H9 (cell line): ENCODE measurements around the gene TBC1D4. TPM values are rescaled to one million over a fixed set of nuclear protein-coding genes. Genes with fewer than 3 reads are reported as not detected.

Experiments used
- DNase-seq: peaks from one replicate; pipeline ENCODE4 v3.0.0-alpha.2; 2017
- H2AFZ ChIP-seq: one replicate; pipeline ENCODE4 v1.6.1; 2013; ENCODE audit warnings: mild to moderate bottlenecking, low read length, control low read depth, moderate library complexity
- H2AK5ac ChIP-seq: 2 replicates; pipeline ENCODE4 v1.6.1; 2013; ENCODE audit warnings: low read length, control low read depth, mixed read lengths; ENCODE audit not compliant: insufficient read length
- H2BK120ac ChIP-seq: one replicate; pipeline ENCODE4 v1.6.1; 2013; ENCODE audit warnings: low read depth, mild to moderate bottlenecking, low read length, control low read depth, inconsistent platforms; ENCODE audit not compliant: poor library complexity, severe bottlenecking
- H2BK12ac ChIP-seq: 2 replicates; pipeline ENCODE4 v1.6.1; 2013; ENCODE audit warnings: low read length, control low read depth, mixed read lengths, low read depth; ENCODE audit not compliant: insufficient read length
- H2BK15ac ChIP-seq: 2 replicates; pipeline ENCODE4 v1.6.1; 2013; ENCODE audit warnings: low read depth, low read length, control low read depth
- H2BK20ac ChIP-seq: one replicate; pipeline ENCODE4 v1.6.1; 2013; ENCODE audit warnings: low read depth, mild to moderate bottlenecking, low read length, control low read depth, inconsistent platforms; ENCODE audit not compliant: poor library complexity, severe bottlenecking
- H2BK5ac ChIP-seq: 2 replicates; pipeline ENCODE4 v1.6.1; 2013; ENCODE audit warnings: low read length, control low read depth, mixed read lengths; ENCODE audit not compliant: insufficient read length
- H3K14ac ChIP-seq: 2 replicates; pipeline ENCODE4 v1.6.1; 2013; ENCODE audit warnings: low read length, control low read depth; ENCODE audit not compliant: insufficient read depth
- H3K18ac ChIP-seq: 2 replicates; pipeline ENCODE4 v1.6.1; 2013; ENCODE audit warnings: low read depth, mild to moderate bottlenecking, mixed read lengths, low read length, control low read depth; ENCODE audit not compliant: insufficient read length
- H3K23ac ChIP-seq: 2 replicates; pipeline ENCODE4 v1.6.1; 2013; ENCODE audit warnings: low read length, control low read depth, mixed read lengths, low read depth; ENCODE audit not compliant: insufficient read length
- H3K23me2 ChIP-seq: 2 replicates; pipeline ENCODE4 v1.6.1; 2013; ENCODE audit warnings: low read depth, mild to moderate bottlenecking, mixed read lengths, low read length, control low read depth; ENCODE audit not compliant: insufficient read length, poor library complexity, severe bottlenecking
- H3K27ac ChIP-seq: 2 replicates; pipeline ENCODE4 v1.5.1; 2013; ENCODE audit warnings: low read length, control low read depth, mixed read lengths, low read depth; ENCODE audit not compliant: insufficient read length
- H3K27me3 ChIP-seq: 2 replicates; pipeline ENCODE4 v1.6.1; 2013; ENCODE audit warnings: low read length, control low read depth, inconsistent platforms; ENCODE audit not compliant: insufficient read depth
- H3K4ac ChIP-seq: 2 replicates; pipeline ENCODE4 v1.6.1; 2013; ENCODE audit warnings: low read depth, mild to moderate bottlenecking, control low read depth, inconsistent platforms, low read length, moderate library complexity
- H3K4me1 ChIP-seq: 2 replicates; pipeline ENCODE4 v1.6.1; 2013; ENCODE audit warnings: low read length, control low read depth, inconsistent platforms; ENCODE audit not compliant: insufficient read depth
- H3K4me2 ChIP-seq: 2 replicates; pipeline ENCODE4 v1.6.1; 2013; ENCODE audit warnings: low read length, control low read depth, mixed read lengths; ENCODE audit not compliant: insufficient read length, insufficient read depth
- H3K56ac ChIP-seq: 2 replicates; pipeline ENCODE4 v1.6.1; 2013; ENCODE audit warnings: low read depth, mild to moderate bottlenecking, mixed read lengths, low read length, control low read depth; ENCODE audit not compliant: insufficient read length
- H3K79me1 ChIP-seq: 2 replicates; pipeline ENCODE4 v1.6.1; 2013; ENCODE audit warnings: low read depth, mild to moderate bottlenecking, moderate library complexity, low read length, control low read depth, inconsistent platforms; ENCODE audit not compliant: insufficient read depth, poor library complexity, severe bottlenecking
- H3K79me2 ChIP-seq: 2 replicates; pipeline ENCODE4 v1.6.1; 2013; ENCODE audit warnings: low read length, control low read depth, inconsistent platforms; ENCODE audit not compliant: insufficient read depth
- H3K9ac ChIP-seq: 2 replicates; pipeline ENCODE4 v1.6.1; 2013; ENCODE audit warnings: low read length, control low read depth, mixed read lengths; ENCODE audit not compliant: insufficient read length; ENCODE audit errors: extremely low read depth
- H3K9me3 ChIP-seq: one replicate; pipeline ENCODE4 v1.6.1; 2013; ENCODE audit warnings: low read depth, low read length, inconsistent platforms; ENCODE audit not compliant: control insufficient read depth
- H3T11ph ChIP-seq: one replicate; pipeline ENCODE4 v1.6.1; 2013; ENCODE audit warnings: mild to moderate bottlenecking, low read length, control low read depth, inconsistent platforms
- H4K20me1 ChIP-seq: one replicate; pipeline ENCODE4 v1.6.1; 2013; ENCODE audit not compliant: control insufficient read depth, insufficient read length, insufficient read depth
- H4K5ac ChIP-seq: 2 replicates; pipeline ENCODE4 v1.6.1; 2013; ENCODE audit warnings: low read depth, mild to moderate bottlenecking, mixed read lengths, low read length, control low read depth; ENCODE audit not compliant: insufficient read length
- H4K8ac ChIP-seq: replicated peaks from 2 replicates; pipeline ENCODE4 v1.6.1; 2013; ENCODE audit warnings: low read length, control low read depth, mixed read lengths, low read depth; ENCODE audit not compliant: insufficient read length
- H4K91ac ChIP-seq: 2 replicates; pipeline ENCODE4 v1.6.1; 2013; ENCODE audit warnings: low read depth, mild to moderate bottlenecking, moderate library complexity, mixed read lengths, low read length, control low read depth; ENCODE audit not compliant: insufficient read length
- H3K27ac Mint-ChIP-seq, 3 experiments: 2 replicates in 2 of 3; 3 replicates in 1 of 3; pipeline ENCODE4 v1.8.0; 2020 to 2021; ENCODE audit warnings: mixed read lengths in 3 of 3, mild to moderate bottlenecking in 1 of 3, moderate library complexity in 1 of 3
- H3K27me3 Mint-ChIP-seq: 2 replicates; pipeline ENCODE4 v1.8.0; 2021; ENCODE audit warnings: low read depth, mild to moderate bottlenecking, moderate library complexity, mixed read lengths
- H3K36me3 Mint-ChIP-seq, 3 experiments: 2 replicates in 2 of 3; 3 replicates in 1 of 3; pipeline ENCODE4 v1.8.0; 2020 to 2021; ENCODE audit warnings: low read depth in 3 of 3, mixed read lengths in 3 of 3; ENCODE audit not compliant: insufficient read depth in 1 of 3
- H3K4me1 Mint-ChIP-seq, 2 experiments: 2 replicates each; pipeline ENCODE4 v1.8.0; 2020; ENCODE audit warnings: mixed read lengths in 2 of 2
- H3K4me3 Mint-ChIP-seq, 2 experiments: 2 replicates in 1 of 2; 3 replicates in 1 of 2; pipeline ENCODE4 v1.8.0; 2020 to 2021; ENCODE audit warnings: mild to moderate bottlenecking in 2 of 2, mixed read lengths in 2 of 2, moderate library complexity in 1 of 2
- H3K9me3 Mint-ChIP-seq, 2 experiments: 2 replicates in 1 of 2; 3 replicates in 1 of 2; pipeline ENCODE4 v1.8.0; 2020; ENCODE audit warnings: mild to moderate bottlenecking in 2 of 2, mixed read lengths in 2 of 2, moderate library complexity in 1 of 2
- WGBS: extraction: QIAGEN DNeasy Blood & Tissue Kit; methylation state at CpG from one replicate; pipeline ENCODE4 v1.1.7; 2013; ENCODE audit warnings: missing lambda C conversion rate, low lambda C conversion rate, mixed read lengths; ENCODE audit not compliant: insufficient read length; ENCODE audit errors: extremely low coverage; 5-methylcytosine and 5-hydroxymethylcytosine counted together
- total RNA-seq: library from RNA; stranded (reverse); gene quantifications from 2 replicates; pipeline ENCODE4 v1.2.1, GENCODE V29; 2021
- TF ChIP-seq, protein P1 (sequence below): fragments of 200-600 bp; sonication (generic); conservative IDR thresholded peaks from 3 replicates; pipeline ENCODE4 v1.8.0; 2021; ENCODE audit warnings: antibody characterized with exemption, mild to moderate bottlenecking

TBC1D4 gene
- total RNA-seq, 1 experiment from 2014 or later, result 10.5 TPM

DNA sequence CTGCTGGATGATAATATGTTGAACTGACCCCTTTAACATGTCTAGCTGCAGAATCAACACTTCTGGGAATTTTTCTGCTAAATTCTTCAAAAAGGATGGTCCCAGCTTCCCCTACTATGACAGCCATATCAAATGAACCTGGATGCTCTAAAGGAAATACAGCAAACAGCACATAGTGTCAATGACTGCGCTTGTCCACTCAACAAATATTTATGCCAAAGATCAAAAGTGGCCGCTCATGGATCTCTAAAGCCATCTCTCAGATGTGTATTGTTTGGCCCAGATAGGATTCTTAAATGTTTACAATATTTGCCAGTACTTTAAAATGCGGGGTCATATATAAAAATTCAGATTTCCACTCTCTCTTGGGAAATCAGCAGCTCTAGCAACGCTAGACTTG, 3.3 kb downstream of the TBC1D4 start:
- Histone ChIP-seq H2AFZ (no peak overlapping the region), H2BK120ac (no peak overlapping the region), H2BK15ac (no peak overlapping the region), H3K56ac (no peak overlapping the region), H3K23ac (no peak overlapping the region), H3K27me3 (no peaks in the 10 kb centered on the region), H3K9ac (no peak overlapping the region), H3K4me1 (no peaks in the 10 kb centered on the region), H3K27ac (no peak overlapping the region), H3K79me1 (no peaks in the 10 kb centered on the region), H3K23me2 (no peaks in the 10 kb centered on the region), H4K8ac (no peak overlapping the region), H3K4ac (no peak overlapping the region), H2BK20ac (no peak overlapping the region), H3K79me2 (peaks cover 4% of the 10 kb centered on the region; the same call in 1 of the 2 replicates), H4K91ac (no peak overlapping the region), H4K20me1 (no peaks in the 10 kb centered on the region), H3K4me2 (no peak overlapping the region), H2BK5ac (no peak overlapping the region), H2BK12ac (no peak overlapping the region), H3T11ph (no peak overlapping the region), H3K9me3 (no peaks in the 10 kb centered on the region), H4K5ac (no peak overlapping the region), H3K14ac (no peak overlapping the region), H3K18ac (no peak overlapping the region), H2AK5ac (no peak overlapping the region)
- WGBS, result no CpG with 5 or more reads among the region's 4 CpGs
- H3K27me3 Mint-ChIP-seq, result peaks cover 18% of the 10 kb centered on the region
- H3K9me3 Mint-ChIP-seq, result no peaks in the 10 kb centered on the region; a peak in 1 of 5 replicates
- peaks cover 21 to 30% of the 10 kb centered on the region in 2 experiments for H3K4me1 Mint-ChIP-seq
- H3K4me3 Mint-ChIP-seq, result peak overlapping the region in 1 of 2 experiments; percentile 57; a peak in 1 of 5 replicates
- no peak overlapping the region for H3K27ac Mint-ChIP-seq
- TF ChIP-seq, protein P1, sequence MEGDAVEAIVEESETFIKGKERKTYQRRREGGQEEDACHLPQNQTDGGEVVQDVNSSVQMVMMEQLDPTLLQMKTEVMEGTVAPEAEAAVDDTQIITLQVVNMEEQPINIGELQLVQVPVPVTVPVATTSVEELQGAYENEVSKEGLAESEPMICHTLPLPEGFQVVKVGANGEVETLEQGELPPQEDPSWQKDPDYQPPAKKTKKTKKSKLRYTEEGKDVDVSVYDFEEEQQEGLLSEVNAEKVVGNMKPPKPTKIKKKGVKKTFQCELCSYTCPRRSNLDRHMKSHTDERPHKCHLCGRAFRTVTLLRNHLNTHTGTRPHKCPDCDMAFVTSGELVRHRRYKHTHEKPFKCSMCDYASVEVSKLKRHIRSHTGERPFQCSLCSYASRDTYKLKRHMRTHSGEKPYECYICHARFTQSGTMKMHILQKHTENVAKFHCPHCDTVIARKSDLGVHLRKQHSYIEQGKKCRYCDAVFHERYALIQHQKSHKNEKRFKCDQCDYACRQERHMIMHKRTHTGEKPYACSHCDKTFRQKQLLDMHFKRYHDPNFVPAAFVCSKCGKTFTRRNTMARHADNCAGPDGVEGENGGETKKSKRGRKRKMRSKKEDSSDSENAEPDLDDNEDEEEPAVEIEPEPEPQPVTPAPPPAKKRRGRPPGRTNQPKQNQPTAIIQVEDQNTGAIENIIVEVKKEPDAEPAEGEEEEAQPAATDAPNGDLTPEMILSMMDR, result no peak
- peaks cover 0 to 8% (median 0%) of the 10 kb centered on the region in 3 experiments; a peak in 3 of 7 replicates for H3K36me3 Mint-ChIP-seq
- no peak for DNase-seq
